ENCODE measurements around the gene MUL1. TPM values are rescaled to one million over a fixed set of nuclear protein-coding genes. Genes with fewer than 3 reads are reported as not detected.

MUL1 gene
- total and polyA plus RNA-seq, 9 of the 15 experiments (the other 6 are each of a cell fraction or from before 2014, with no cell fraction given), result 10.4 to 32.9 (median 19.3) TPM

GRCh38 chr1:20519609-20520262 is 11.8 kb upstream of the MUL1 start (continued):
- TF ChIP-seq TSHZ1 (CRISPR knock-in tag; IDR thresholded peaks at IDR 0.05) (0 out of 2 replicates have a peak, but pooled peaks have one; percentile 39), DDX20 (tag; IDR thresholded peaks at IDR 0.05; ENCODE audit: low read depth) (peak; percentile 60; the same call in 1 of the 2 replicates), TFAP4 (CRISPR knock-in tag; IDR thresholded peaks at IDR 0.05; ENCODE audit: borderline replicate concordance) (peak; percentile 77; the same call in 1 of the 2 replicates), BCL6 (CRISPR knock-in tag; IDR thresholded peaks at IDR 0.05) (peak; percentile 66; the same call in 1 of the 2 replicates), SMAD3 (CRISPR knock-in tag; conservative IDR thresholded peaks at IDR 0.05) (0 out of 2 replicates have a peak, but pooled peaks have one; percentile 69), GABPA (tag; conservative IDR thresholded peaks at IDR 0.05; ENCODE audit: low read depth) (peak; percentile 40), PTTG1 (tag; IDR thresholded peaks at IDR 0.05; ENCODE audit: low read depth) (peak; percentile 79), ZNF354B (CRISPR knock-in tag; IDR thresholded peaks at IDR 0.05) (peak; percentile 49; the same call in 1 of the 2 replicates), ELF2 (CRISPR knock-in tag; IDR thresholded peaks at IDR 0.05) (0 out of 2 replicates have a peak, but pooled peaks have one; percentile 21), ZNF318 (IDR thresholded peaks at IDR 0.05; ENCODE audit: borderline replicate concordance in 1 of 2, low read depth in 1 of 2) (peak in 1 of 2 experiments; percentile 29; a peak in 1 of 4 replicates), ARID1B (IDR thresholded peaks at IDR 0.05) (peak; percentile 51; the same call in 1 of the 2 replicates), MAZ (CRISPR knock-in tag; conservative IDR thresholded peaks at IDR 0.05 in 1 of 2, IDR thresholded peaks at IDR 0.05 in 1 of 2) (peak in 1 of 2 experiments; percentile 70; a peak in 1 of 4 replicates), ZNF41 (CRISPR knock-in tag; conservative IDR thresholded peaks at IDR 0.05) (peak; percentile 81), ZNF197 (CRISPR knock-in tag; IDR thresholded peaks at IDR 0.05; ENCODE audit: low read depth) (peak; percentile 47; the same call in 1 of the 2 replicates)
